ENCODE data around the gene SUCNR1.
"Not testable (repeated sequence)": the region's sequence is repeated elsewhere in the genome, so short reads cannot be mapped to it uniquely, and the experiment has no call there.

SUCNR1 gene, protein sequence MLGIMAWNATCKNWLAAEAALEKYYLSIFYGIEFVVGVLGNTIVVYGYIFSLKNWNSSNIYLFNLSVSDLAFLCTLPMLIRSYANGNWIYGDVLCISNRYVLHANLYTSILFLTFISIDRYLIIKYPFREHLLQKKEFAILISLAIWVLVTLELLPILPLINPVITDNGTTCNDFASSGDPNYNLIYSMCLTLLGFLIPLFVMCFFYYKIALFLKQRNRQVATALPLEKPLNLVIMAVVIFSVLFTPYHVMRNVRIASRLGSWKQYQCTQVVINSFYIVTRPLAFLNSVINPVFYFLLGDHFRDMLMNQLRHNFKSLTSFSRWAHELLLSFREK

DNA sequence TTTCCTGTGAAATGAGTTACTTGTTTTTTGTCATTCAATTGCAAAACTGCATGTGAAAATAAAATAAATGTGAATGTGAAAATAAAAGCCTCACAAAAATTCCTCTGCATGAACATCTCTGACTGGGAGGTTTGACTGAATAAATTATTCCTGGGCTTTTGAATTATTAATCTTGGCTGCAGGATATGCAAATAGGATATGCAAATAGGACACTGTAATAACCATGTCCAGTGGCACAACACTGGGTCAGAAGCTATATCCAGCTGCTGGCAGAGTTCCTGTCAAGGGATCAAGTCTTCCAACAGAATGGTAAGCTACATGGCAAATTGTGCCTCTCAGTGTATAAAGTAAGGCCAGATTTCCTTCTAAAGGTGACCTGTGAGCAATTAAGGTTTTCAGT is at the start of gene SUCNR1:
Gene SUCNR1 (plus strand): TSS at position 246 of the 400 bp plus-strand sequence. CDS start 6,250 bp downstream, outside the sequence.
- no peak for DNase-seq (ENCODE audit: low read depth, low spot score)

DNA sequence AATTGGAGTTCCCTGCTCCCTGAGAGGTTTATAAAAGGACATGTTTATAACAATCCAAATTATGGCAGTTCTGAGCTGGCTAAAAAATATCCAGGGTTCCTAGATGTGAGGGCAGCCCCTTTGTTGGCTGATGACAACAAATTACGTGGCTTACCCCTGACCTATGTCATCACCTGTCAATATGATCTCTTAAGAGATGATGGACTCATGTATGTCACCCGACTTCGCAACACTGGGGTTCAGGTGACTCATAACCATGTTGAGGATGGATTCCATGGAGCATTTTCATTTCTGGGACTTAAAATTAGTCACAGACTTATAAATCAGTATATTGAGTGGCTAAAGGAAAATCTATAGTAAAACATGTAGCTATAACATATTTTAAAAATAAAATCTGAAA is 45.6 kb upstream of the SUCNR1 start:
- DNase-seq (ENCODE audit: low read depth, low spot score) = no peak

DNA sequence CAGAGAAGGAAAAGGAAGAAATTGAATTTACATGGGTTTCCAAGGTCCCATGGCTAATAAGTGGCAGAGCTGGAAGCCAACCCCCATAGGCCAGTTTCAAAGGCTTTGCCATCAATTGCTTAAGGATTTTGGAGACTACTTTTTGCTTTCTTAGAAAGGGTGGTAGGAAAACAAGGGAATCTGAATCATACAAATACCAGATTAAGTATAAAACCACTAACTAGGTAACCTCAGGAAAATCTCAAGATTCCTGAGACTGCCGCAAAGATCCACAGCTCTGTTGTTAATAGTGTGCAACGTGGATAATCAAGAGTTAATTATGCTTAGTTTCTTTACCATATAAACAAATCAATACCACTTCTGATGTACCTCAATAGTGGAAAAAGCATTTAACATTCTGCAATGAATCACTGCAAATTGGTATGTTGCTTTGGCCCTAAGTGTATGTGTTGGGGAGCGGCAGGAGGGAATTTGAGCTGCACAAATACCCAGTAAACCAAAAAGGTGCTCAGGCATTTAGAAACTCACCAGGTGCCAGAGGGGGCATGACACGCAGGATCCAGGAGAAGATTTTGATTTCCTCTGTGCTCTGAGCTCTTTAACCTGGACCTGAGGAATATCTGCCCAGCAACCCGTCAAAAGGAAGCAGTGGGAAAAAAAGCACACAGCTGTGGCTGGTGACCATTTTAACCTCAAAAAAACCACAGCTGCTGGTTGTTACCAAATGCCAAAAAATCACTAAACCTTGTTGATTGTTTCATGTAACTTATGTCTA is 37.5 kb upstream of the SUCNR1 start:
- DNase-seq (ENCODE audit: low read depth, low spot score) = peak; percentile 16

GRCh38 chr3:151837057-151837456 is 36.4 kb upstream of the SUCNR1 start:
- DNase-seq (ENCODE audit: low read depth, low spot score) = peak; percentile 16

DNA sequence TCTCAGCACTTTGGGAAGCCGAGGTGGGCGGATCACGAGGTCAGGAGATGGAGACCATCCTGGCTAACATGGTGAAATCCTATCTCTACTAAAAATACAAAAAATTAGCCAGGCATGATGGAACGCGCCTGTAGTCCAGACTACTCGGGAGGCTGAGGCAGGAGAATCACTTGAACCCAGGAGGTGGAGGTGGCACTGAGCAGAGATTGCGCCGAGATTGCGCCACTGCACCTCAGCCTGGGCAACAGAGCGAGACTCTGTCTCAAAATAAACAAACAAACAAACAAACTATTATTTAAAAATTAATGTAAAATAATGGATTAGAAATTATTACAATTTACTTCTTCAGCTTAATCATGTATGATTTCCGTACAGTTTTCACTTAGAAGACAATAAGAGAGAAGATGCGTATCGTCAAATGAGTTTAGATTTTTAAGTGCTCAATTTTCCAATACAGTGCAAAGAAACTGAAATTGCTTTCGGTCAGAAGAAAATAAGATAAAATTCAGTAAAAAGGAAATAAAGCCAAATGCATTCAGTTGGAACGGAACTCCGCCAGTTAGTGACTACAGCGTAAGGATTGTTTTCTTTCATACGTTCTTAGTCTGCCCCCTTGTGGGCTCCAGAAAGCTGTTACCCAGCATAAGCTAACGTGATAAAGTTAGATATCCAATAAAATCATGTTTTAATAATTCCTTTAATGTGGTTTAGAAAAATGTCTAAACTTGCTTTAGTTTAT is 34.7 kb upstream of the SUCNR1 start:
- DNase-seq (ENCODE audit: low read depth, low spot score) = peak; percentile 24

DNA sequence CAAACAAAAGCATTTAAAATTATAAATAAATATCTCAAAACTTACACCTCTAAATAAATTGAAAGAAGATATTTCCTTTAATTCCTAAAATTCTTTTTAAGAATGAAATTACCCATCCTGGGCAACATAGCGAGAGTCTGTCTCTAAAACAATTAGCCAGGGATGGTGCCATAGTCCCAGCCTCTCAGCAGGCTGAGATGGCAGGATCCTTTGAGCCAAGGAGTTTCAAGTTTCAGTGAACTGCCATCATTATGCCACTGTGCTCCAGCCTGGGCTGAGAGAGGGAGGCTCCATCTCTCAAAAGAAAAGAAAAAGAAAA is 34.2 kb upstream of the SUCNR1 start:
- DNase-seq (ENCODE audit: low read depth, low spot score) = no peak

GRCh38 chr3:151841801-151842200 is 31.6 kb upstream of the SUCNR1 start:
- DNase-seq (ENCODE audit: low read depth, low spot score) = no peak

DNA sequence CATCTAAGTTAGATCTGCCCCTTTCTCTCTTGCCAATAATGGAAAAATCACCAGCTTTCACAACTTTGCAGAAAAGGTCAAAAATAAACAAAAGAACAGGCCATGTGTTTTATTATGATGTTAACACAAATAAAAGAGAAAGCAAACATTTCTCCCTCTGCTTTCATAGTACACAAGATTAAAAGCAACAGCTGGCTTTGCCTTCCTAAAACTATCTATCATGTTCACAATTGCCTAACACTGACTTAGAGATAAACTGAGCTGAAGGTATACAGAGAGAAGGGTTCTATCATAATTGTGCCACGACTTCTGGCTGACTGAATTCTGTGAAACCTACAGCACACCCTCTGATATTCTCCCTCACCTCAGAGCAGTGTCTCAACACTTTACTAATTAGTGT is 30.2 kb upstream of the SUCNR1 start:
- DNase-seq (ENCODE audit: low read depth, low spot score) = no peak

- DNase-seq (ENCODE audit: low read depth, low spot score) = no peak
Observed at GRCh38 chr3:151845306-151845905, 28.0 kb upstream of the SUCNR1 start.

DNA sequence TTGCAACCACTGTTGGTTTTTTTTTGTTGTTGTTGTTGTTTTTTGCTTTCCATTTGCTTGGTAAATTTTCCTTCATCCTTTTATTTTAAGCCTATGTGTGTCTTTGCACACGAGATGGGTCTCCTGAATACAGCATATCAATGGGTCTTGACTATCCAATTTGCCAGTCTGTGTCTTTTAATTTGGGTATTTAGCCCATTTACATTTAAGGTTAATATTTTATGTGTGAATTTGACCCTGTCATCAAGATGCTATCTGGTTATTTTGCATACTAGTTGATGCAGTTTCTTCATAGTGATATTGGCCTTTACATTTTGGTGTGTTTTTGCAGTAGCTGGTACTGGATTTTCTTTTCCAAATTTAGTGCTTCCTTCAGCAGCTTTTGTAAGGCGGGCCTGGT is 23.4 kb upstream of the SUCNR1 start:
- not testable (repeated sequence) for DNase-seq (ENCODE audit: low read depth, low spot score)

DNA sequence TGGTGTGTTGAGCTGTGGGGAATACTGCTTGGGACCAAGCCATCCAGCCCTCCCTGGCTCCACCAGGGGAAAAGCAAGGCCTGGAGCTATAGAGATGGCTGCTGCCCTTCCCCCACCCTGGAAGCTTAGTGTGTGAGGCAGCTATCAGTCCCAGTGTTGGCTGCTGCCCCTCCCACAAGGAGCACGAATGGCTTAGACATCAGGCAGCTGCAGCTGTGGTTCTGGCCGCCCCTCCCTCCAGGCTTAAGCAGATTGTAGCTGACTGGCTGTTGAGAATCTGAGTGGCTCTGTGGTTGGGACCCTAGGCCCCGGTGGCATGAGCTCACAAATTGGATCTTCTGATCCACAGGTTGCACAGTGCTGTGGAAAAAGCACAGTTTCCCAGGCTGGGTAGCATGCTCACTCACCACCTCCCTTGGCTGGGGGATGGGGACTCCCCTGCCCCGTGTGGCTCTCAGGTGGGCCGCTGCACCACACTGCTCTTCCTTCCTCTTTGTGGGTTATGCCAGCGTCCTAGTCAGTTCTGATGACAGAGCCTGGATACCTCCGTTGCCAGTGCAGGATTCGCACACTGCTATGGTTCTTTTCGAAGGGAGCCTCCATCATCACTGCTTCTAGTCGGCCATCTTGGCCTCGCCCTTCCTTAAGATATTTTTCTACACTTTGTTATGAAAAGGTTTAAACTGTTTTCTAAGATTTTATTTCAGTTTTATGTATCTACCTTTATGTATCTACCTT is 21.2 kb upstream of the SUCNR1 start:
- no peak for DNase-seq (ENCODE audit: low read depth, low spot score)

GRCh38 chr3:151856118-151856517 is 17.3 kb upstream of the SUCNR1 start:
- no peak for DNase-seq (ENCODE audit: low read depth, low spot score)

GRCh38 chr3:151856641-151857040 is 16.8 kb upstream of the SUCNR1 start:
- DNase-seq (ENCODE audit: low read depth, low spot score) = no peak

- DNase-seq (ENCODE audit: low read depth, low spot score) = no peak
Observed at GRCh38 chr3:151859233-151859673, 14.2 kb upstream of the SUCNR1 start.

DNA sequence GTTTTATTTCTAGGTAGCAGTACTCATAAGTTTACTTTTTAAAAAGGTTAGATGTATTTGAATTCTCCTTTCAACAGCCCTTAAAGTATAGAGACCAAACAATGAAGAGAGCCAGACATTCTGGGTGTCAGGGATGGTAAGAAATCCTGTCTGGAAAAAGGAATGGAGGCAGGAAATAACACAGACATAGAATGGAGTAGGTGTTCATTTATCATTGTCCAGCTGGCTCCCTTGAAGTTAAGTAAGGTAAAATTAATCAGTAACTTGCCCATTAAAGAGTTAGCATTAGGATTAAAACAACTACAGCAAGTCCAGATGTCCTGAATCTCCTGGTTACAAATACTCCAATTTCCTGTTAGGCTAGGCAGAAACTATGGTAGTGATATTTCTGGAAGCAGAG is 13.5 kb upstream of the SUCNR1 start:
- no peak for DNase-seq (ENCODE audit: low read depth, low spot score)

GRCh38 chr3:151863611-151864010 is 9.8 kb upstream of the SUCNR1 start:
- DNase-seq (ENCODE audit: low read depth, low spot score) = no peak

DNA sequence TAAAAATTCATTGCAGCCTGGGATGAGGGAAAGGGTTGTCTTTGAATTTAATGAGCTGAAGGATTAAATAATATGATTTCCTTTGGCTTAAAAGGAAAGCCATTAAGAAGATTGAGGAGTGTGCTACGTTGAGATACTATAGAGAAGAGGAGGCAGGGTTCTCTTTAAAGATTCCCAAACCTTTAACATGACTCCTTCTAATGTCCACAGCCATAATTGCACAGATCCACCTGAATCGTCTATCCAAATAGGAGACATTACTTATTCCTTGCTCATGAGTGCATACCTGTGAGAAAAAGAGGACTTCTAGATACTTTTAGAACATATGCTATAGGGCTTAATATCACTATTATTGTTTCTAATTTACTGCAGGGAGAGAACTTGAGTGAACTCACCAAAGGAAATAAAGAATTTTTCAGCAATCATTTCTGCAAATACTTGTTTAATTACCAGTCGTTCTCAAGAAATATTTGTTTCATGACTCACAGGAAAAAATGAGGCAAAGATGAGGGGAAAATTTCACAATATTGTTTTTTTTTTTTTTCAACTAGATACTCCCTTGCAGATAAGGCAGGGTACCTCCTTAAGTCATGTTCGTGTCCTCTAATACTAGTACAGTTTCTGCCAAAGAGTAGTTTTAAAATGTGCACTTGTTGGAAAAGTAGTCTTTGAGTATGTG is 8.9 kb upstream of the SUCNR1 start:
- DNase-seq (ENCODE audit: low read depth, low spot score) = no peak

- no peak for DNase-seq (ENCODE audit: low read depth, low spot score)
Observed at GRCh38 chr3:151866711-151867410, 6.6 kb upstream of the SUCNR1 start.

DNA sequence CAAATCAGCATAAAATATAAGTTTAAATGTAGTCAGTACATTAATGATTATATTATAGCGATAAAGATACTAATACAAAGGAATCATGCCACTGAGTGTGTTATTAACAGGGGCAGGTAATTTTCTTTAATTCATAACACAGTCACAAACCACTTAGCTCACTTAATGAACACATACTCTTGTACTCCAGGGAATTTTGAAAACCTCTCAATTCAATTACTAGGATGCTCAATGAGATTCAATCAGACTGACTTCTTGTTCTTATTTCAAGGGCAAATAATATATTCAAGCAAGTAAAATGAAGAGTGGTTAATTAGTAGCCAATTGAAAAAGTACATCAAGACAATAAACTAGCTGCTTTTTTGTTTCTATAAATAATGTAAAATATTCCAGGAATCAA is 5.8 kb upstream of the SUCNR1 start:
- DNase-seq (ENCODE audit: low read depth, low spot score) = no peak

GRCh38 chr3:151869181-151869580 is 4.3 kb upstream of the SUCNR1 start:
- no peak for DNase-seq (ENCODE audit: low read depth, low spot score)

All from brain pericyte (primary cell).